ENCODE data around the gene GDF9.

GRCh38 chr5:132824426-132824825 lies 41.8 kb downstream of the GDF9 start:
- TF ChIP-seq CTCF (IDR thresholded peaks at IDR 0.05; ENCODE audit: low read depth, low read length) (no peak), MAX (IDR thresholded peaks at IDR 0.05; ENCODE audit: low read depth, low read length) (no peak), POLR2A (IDR thresholded peaks at IDR 0.05; ENCODE audit: extremely low read depth, insufficient read length) (no peak), MYC (IDR thresholded peaks at IDR 0.05; ENCODE audit: low read depth, low read length) (no peak)
